Activated naive CD8-positive, alpha-beta T cell treated with anti-CD3 and anti-CD28 coated beads, Interleukin-2, amount 10 ng/mL, durations not matched to agents 7 days and 5 days (primary cell): Measurements from ENCODE around the gene ZNF670. TPM values are rescaled to one million over a fixed set of nuclear protein-coding genes. Genes with fewer than 3 reads are reported as not detected.
"Not testable (repeated sequence)": the region's sequence is repeated elsewhere in the genome, so short reads cannot be mapped to it uniquely, and the experiment has no call there.

Source experiments
- ATAC-seq: fragments of 150-1000 bp; cut with Tn5 transposase; one replicate; pipeline ENCODE4 v1.10.0; 2021; ENCODE audit warnings: low read depth, moderate library complexity
- POLR2A ChIA-PET: fragments of 350-600 bp; sonication (Branson Sonifier 250); formaldehyde crosslinking; loops from one replicate; lab custom pipeline; 2021; ENCODE audit warnings: antibody characterized with exemption; lab: Charles Lee
- DNase-seq: peaks from one replicate; pipeline ENCODE4 v3.0.0; 2021
- H3K27ac Mint-ChIP-seq: one replicate; pipeline ENCODE4 v1.8.0; 2022; ENCODE audit warnings: mild to moderate bottlenecking, mixed read lengths
- H3K27me3 Mint-ChIP-seq: one replicate; pipeline ENCODE4 v1.8.0; 2022; ENCODE audit warnings: mild to moderate bottlenecking, moderate library complexity, mixed read lengths
- H3K36me3 Mint-ChIP-seq: one replicate; pipeline ENCODE4 v1.8.0; 2021; ENCODE audit warnings: mild to moderate bottlenecking, mixed read lengths
- H3K4me1 Mint-ChIP-seq: one replicate; pipeline ENCODE4 v1.8.0; 2021; ENCODE audit warnings: mixed read lengths
- H3K4me3 Mint-ChIP-seq: one replicate; pipeline ENCODE4 v1.8.0; 2022; ENCODE audit warnings: mild to moderate bottlenecking, moderate library complexity, mixed read lengths
- H3K9me3 Mint-ChIP-seq: one replicate; pipeline ENCODE4 v1.8.0; 2021; ENCODE audit warnings: mixed read lengths
- total RNA-seq, 2 experiments: library from RNA; stranded (reverse); gene quantifications; one replicate each; pipeline ENCODE4 v1.2.3, GENCODE V29; 2021

The ZNF670 gene
- total RNA-seq, 2 experiments from 2014 or later = 1.5 to 1.6 TPM

GRCh38 chr1:247054992-247055415, 23.6 kb downstream of the ZNF670 start:
- Mint-ChIP-seq H3K36me3 (peaks cover 20% of the 10 kb centered on the region), H3K4me1 (peaks cover 8% of the 10 kb centered on the region), H3K27me3 (no peaks in the 10 kb centered on the region), H3K9me3 (peaks cover 31% of the 10 kb centered on the region), H3K4me3 (no peak overlapping the region), H3K27ac (peak overlapping the region; percentile 8)
- DNase-seq = no peak
- no peak for ATAC-seq
- POLR2A ChIA-PET = no interaction called here

- DNase-seq (no peak), ATAC-seq (no peak)
- H3K27ac Mint-ChIP-seq = no peak overlapping the region
- H3K36me3 Mint-ChIP-seq = peaks cover 7% of the 10 kb centered on the region
- POLR2A ChIA-PET = no interaction called here
- H3K9me3 Mint-ChIP-seq = peaks cover 41% of the 10 kb centered on the region
- no peaks in the 10 kb centered on the region for H3K27me3 Mint-ChIP-seq
- no peak overlapping the region for H3K4me3 Mint-ChIP-seq
- H3K4me1 Mint-ChIP-seq = no peaks in the 10 kb centered on the region
Measured at GRCh38 chr1:247047702-247048101, 30.9 kb downstream of the ZNF670 start.

- no peaks in the 10 kb centered on the region for H3K27me3 Mint-ChIP-seq
- ATAC-seq (no peak), DNase-seq (no peak)
- peaks cover 38% of the 10 kb centered on the region for H3K9me3 Mint-ChIP-seq
- no peaks in the 10 kb centered on the region for H3K4me1 Mint-ChIP-seq
- POLR2A ChIA-PET = no interaction called here
- H3K4me3 Mint-ChIP-seq = no peak overlapping the region
- H3K27ac Mint-ChIP-seq = no peak overlapping the region
- peaks cover 8% of the 10 kb centered on the region for H3K36me3 Mint-ChIP-seq
Measured at GRCh38 chr1:247047260-247047659, 31.4 kb downstream of the ZNF670 start.

- Mint-ChIP-seq H3K36me3 (peaks cover 15% of the 10 kb centered on the region), H3K27me3 (no peaks in the 10 kb centered on the region), H3K9me3 (peaks cover 31% of the 10 kb centered on the region), H3K27ac (no peak overlapping the region), H3K4me3 (no peak overlapping the region), H3K4me1 (no peaks in the 10 kb centered on the region)
- ATAC-seq (no peak), DNase-seq (no peak)
- POLR2A ChIA-PET = no interaction called here
Measured at GRCh38 chr1:247043406-247043805, 35.2 kb downstream of the ZNF670 start.

GRCh38 chr1:247037511-247038320, 40.9 kb downstream of the ZNF670 start:
- Mint-ChIP-seq H3K4me1 (no peaks in the 10 kb centered on the region), H3K9me3 (peaks cover 25% of the 10 kb centered on the region), H3K36me3 (peaks cover 26% of the 10 kb centered on the region), H3K4me3 (no peak overlapping the region), H3K27ac (no peak overlapping the region), H3K27me3 (no peaks in the 10 kb centered on the region)
- no peak for DNase-seq
- ATAC-seq = no peak
- POLR2A ChIA-PET = no interaction called here

GRCh38 chr1:247032306-247032705, 46.3 kb downstream of the ZNF670 start:
- DNase-seq, H3K36me3 Mint-ChIP-seq, POLR2A ChIA-PET, H3K27ac Mint-ChIP-seq, H3K4me3 Mint-ChIP-seq, H3K4me1 Mint-ChIP-seq, ATAC-seq, H3K27me3 Mint-ChIP-seq: not testable (repeated sequence)
- H3K9me3 Mint-ChIP-seq = peaks cover 19% of the 10 kb centered on the region

Other genes starting within 250 kb of the ZNF670 start
- 10 to 100 TPM; 35.8 to 36.6 TPM for gene AHCTF1, start 146.9 kb downstream of the ZNF670 start, total RNA-seq
- gene ZNF695, start 70.8 kb downstream of the ZNF670 start, total RNA-seq = under 1 TPM; 0.36 to 0.40 TPM
- gene ZNF669, start 25.5 kb upstream of the ZNF670 start, total RNA-seq = 10 to 100 TPM; 12.8 to 14.1 TPM
- 10 to 100 TPM; 28.6 to 29.0 TPM for gene ZNF124, start 93.2 kb upstream of the ZNF670 start, total RNA-seq
- gene VN1R5, start 177.3 kb upstream of the ZNF670 start, total RNA-seq = not detected